HepG2 (cell line): ENCODE measurements around the gene MARCHF9. TPM values are rescaled to one million over a fixed set of nuclear protein-coding genes. Genes with fewer than 3 reads are reported as not detected.
A peak's percentile ranks its signal among the peaks of the same experiment; 100 is the strongest.

ENCODE experiments used
- ATAC-seq: fragments of 200-7000 bp; cut with Tn5 transposase; 3 replicates; pipeline ENCODE4 v1.9.1; 2020; ENCODE audit warnings: mild to moderate bottlenecking, moderate library complexity
- BruUV-seq: library from RNA; stranded (reverse); fragments of 400-500 nt; replicated peaks from 2 replicates; lab custom pipeline; 2021; lab: Mats Ljungman, UMichigan
- CTCF ChIA-PET: fragments of 300-600 bp; formaldehyde crosslinking; extraction: SDS; loops from one replicate; lab custom pipeline; 2021; ENCODE audit warnings: low total read pairs, inconsistent platforms, low intra/inter-chr PET ratio; lab: Yijun Ruan, JAX
- POLR2A ChIA-PET: fragments of 350-600 bp; sonication (Branson Sonifier 250); formaldehyde crosslinking; loops from one replicate; lab custom pipeline; 2020; ENCODE audit warnings: antibody characterized with exemption, inconsistent platforms; lab: Yijun Ruan, JAX
- DNase-seq: peaks from one replicate; pipeline ENCODE4 v3.0.0-alpha.2; 2015; ENCODE audit warnings: low spot score
- FAIRE-seq: peaks from 3 replicates; lab custom pipeline; 2011; peaks lifted over from hg19 to GRCh38; lab: Jason Lieb, UNC
- H2AFZ ChIP-seq: one replicate; pipeline ENCODE4 v1.6.1; 2011; ENCODE audit warnings: low read length, inconsistent platforms
- H3K27ac ChIP-seq: fragments of 300-600 bp; 3 replicates; pipeline ENCODE4 v1.8.0; 2011; ENCODE audit warnings: mixed run types, mild to moderate bottlenecking, mixed read lengths, low read length, inconsistent platforms; ENCODE audit not compliant: insufficient read depth; ENCODE audit errors: extremely low read length
- H3K27me3 ChIP-seq, 2 experiments: fragments of 200-600 bp in 1 of 2; 2 replicates in 1 of 2; 3 replicates in 1 of 2; pipeline versions ENCODE4 v1.6.0 to v1.8.0; 2011; ENCODE audit warnings: low read length in 2 of 2, mild to moderate bottlenecking in 2 of 2, moderate library complexity in 2 of 2, inconsistent platforms in 1 of 2; ENCODE audit not compliant: insufficient read depth in 2 of 2, control insufficient read depth in 1 of 2
- H3K36me3 ChIP-seq, 2 experiments: fragments of 200-600 bp in 1 of 2; replicated peaks in 1 of 2; 2 replicates in 1 of 2; 3 replicates in 1 of 2; pipeline versions ENCODE4 v1.5.1 to v1.8.0; 2011; ENCODE audit warnings: low read length in 2 of 2, inconsistent platforms in 1 of 2; ENCODE audit not compliant: insufficient read depth in 2 of 2, control insufficient read depth in 1 of 2
- H3K4me1 ChIP-seq: 2 replicates; pipeline ENCODE4 v1.5.1; 2012; ENCODE audit warnings: low read length, inconsistent platforms; ENCODE audit not compliant: insufficient read depth
- H3K4me2 ChIP-seq: 2 replicates; pipeline ENCODE4 v1.6.0; 2011; ENCODE audit warnings: low read depth, low read length, inconsistent platforms
- H3K4me3 ChIP-seq, 3 experiments: fragments of 200-600 bp in 1 of 3; sonication (generic), shearing (Covaris generic) in 1 of 3; replicated peaks in 1 of 3; 2 replicates each; pipeline ENCODE4 v1.5.1; 2011 to 2016; ENCODE audit warnings: low read length in 3 of 3, inconsistent platforms in 2 of 3, low read depth in 2 of 3, mild to moderate bottlenecking in 2 of 3, control low read depth in 1 of 3, mixed read lengths in 1 of 3; ENCODE audit not compliant: insufficient read depth in 1 of 3
- H3K79me2 ChIP-seq: one replicate; pipeline ENCODE4 v1.6.1; 2011; ENCODE audit warnings: low read length, inconsistent platforms; ENCODE audit not compliant: insufficient read depth
- H3K9ac ChIP-seq: 2 replicates; pipeline ENCODE4 v1.6.0; 2011; ENCODE audit warnings: mild to moderate bottlenecking, low read depth, low read length, inconsistent platforms; ENCODE audit not compliant: insufficient read depth
- H3K9me3 ChIP-seq: 2 replicates; pipeline ENCODE4 v1.5.1; 2012; ENCODE audit warnings: mild to moderate bottlenecking, low read length
- H4K20me1 ChIP-seq: 2 replicates; pipeline ENCODE4 v1.6.0; 2011; ENCODE audit warnings: inconsistent platforms, mild to moderate bottlenecking, low read length, moderate library complexity; ENCODE audit not compliant: insufficient read depth
- AGO2 ChIP-seq: fragments of 200-400 bp; formaldehyde crosslinking; optimal IDR thresholded peaks from 2 replicates; pipeline ENCODE3; 2017; ENCODE audit warnings: mild to moderate bottlenecking, low read depth, low read length, moderate library complexity
- CC2D1A ChIP-seq: sonication (generic); formaldehyde crosslinking; IDR thresholded peaks from 2 replicates; pipeline ENCODE4 v1.8.1; 2023; ENCODE audit warnings: mild to moderate bottlenecking, missing genetic modification reagents
- GTF2F1 ChIP-seq: fragments of 150-350 bp; IDR thresholded peaks from 2 replicates; pipeline ENCODE4 v1.6.1; 2014; ENCODE audit warnings: low read length
- SIN3B ChIP-seq: fragments of 150-350 bp; IDR thresholded peaks from 2 replicates; pipeline ENCODE4 v1.6.1; 2014; ENCODE audit warnings: low read length
- ZFYVE20 ChIP-seq: sonication (generic); formaldehyde crosslinking; IDR thresholded peaks from 2 replicates; pipeline ENCODE4 v1.8.0; 2023; ENCODE audit warnings: low read depth, mild to moderate bottlenecking, moderate library complexity, missing genetic modification reagents, borderline replicate concordance
- ZNF276 ChIP-seq: sonication (generic); formaldehyde crosslinking; IDR thresholded peaks from 2 replicates; pipeline ENCODE4 v1.4.0; 2020; ENCODE audit warnings: mild to moderate bottlenecking, low read depth, missing genetic modification reagents
- ZNF557 ChIP-seq: sonication (generic); formaldehyde crosslinking; IDR thresholded peaks from 2 replicates; pipeline ENCODE4 v1.4.0; 2020; ENCODE audit warnings: missing genetic modification reagents
- ZNF7 ChIP-seq: IDR thresholded peaks from 2 replicates; pipeline ENCODE4 v1.6.1; 2016; ENCODE audit warnings: missing biosample characterization, missing genetic modification reagents
- ZNF737 ChIP-seq: sonication (generic); formaldehyde crosslinking; IDR thresholded peaks from 2 replicates; pipeline ENCODE4 v1.5.0; 2020; ENCODE audit warnings: missing genetic modification reagents, mild to moderate bottlenecking, borderline replicate concordance
- ZNF772 ChIP-seq: sonication (generic); formaldehyde crosslinking; IDR thresholded peaks from 2 replicates; pipeline ENCODE4 v1.5.0; 2020; ENCODE audit warnings: mild to moderate bottlenecking, missing genetic modification reagents
- WGBS: methylation state at CpG from one replicate; pipeline ENCODE4 v1.1.6; 2017; ENCODE audit warnings: low lambda C conversion rate; 5-methylcytosine and 5-hydroxymethylcytosine counted together
- in situ Hi-C: cut with HindIII; loops from 2 replicates; pipeline ENCODE4 v1.10.0; 2017; ENCODE audit warnings: low pct_unique_long_range_greater_than_20kb; ENCODE audit not compliant: extremely low pct_ligation_motif_present
- intact Hi-C: fragments of 100-400 bp; cut with micrococcal nuclease; formaldehyde crosslinking; loops from one replicate; pipeline ENCODE4 v1.10.0; 2022; ENCODE audit not compliant: unreplicated experiment
- polyA plus RNA-seq, 8 experiments: library from polyadenylated mRNA; depleted of rRNA in 3 of 8; stranded (reverse) in 7 of 8; unstranded in 1 of 8; fragments of >200 nt; fragmentation: Illumina TruSeq in 4 of 8; extraction: Trizol in 4 of 8; gene quantifications; 2 replicates each; pipeline versions ENCODE4 v1.2.1 to v1.2.3, GENCODE V29; 2011 to 2016; ENCODE audit warnings: low read depth in 4 of 8, missing spikeins in 1 of 8, mixed read lengths in 1 of 8; ENCODE audit not compliant: insufficient read depth in 1 of 8
- total RNA-seq, 5 experiments: library from RNA; depleted of rRNA; stranded (reverse); fragments of >200 nt; fragmentation: Illumina TruSeq; extraction: Trizol; gene quantifications; 2 replicates each; pipeline ENCODE4 v1.2.3, GENCODE V29; 2016; ENCODE audit warnings: low read depth in 1 of 5
- TF ChIP-seq, protein P1 (sequence below): sonication (generic); formaldehyde crosslinking; IDR thresholded peaks from 2 replicates; pipeline ENCODE4 v1.5.0; 2020; ENCODE audit warnings: mild to moderate bottlenecking, missing genetic modification reagents

Gene MARCHF9
- total and polyA plus RNA-seq, 2 of the 13 experiments (the other 11 are each of a cell fraction or from before 2014, with no cell fraction given) = 5.7 to 9.6 TPM

- Histone ChIP-seq H3K36me3 (peaks cover 0 to 4% of the 10 kb centered on the region in 2 experiments; a peak in 3 of 5 replicates), H3K4me3 (no peak overlapping the region), H3K27ac (no peak overlapping the region), H3K27me3 (no peaks in the 10 kb centered on the region), H2AFZ (no peak overlapping the region), H3K79me2 (no peaks in the 10 kb centered on the region), H3K4me2 (no peak overlapping the region), H3K9ac (no peak overlapping the region), H3K4me1 (no peaks in the 10 kb centered on the region), H4K20me1 (no peaks in the 10 kb centered on the region), H3K9me3 (no peaks in the 10 kb centered on the region)
- POLR2A ChIA-PET = no interaction called here
- FAIRE-seq (no peak), ATAC-seq (no peak), DNase-seq (no peak)
- 91% methylated on average over 3 of the region's 3 CpGs for WGBS
- TF ChIP-seq ZNF276 (no peak), ZNF772 (CRISPR knock-in tag) (no peak), AGO2 (no peak), ZNF737 (CRISPR knock-in tag) (no peak), ZNF7 (CRISPR knock-in tag) (no peak), ZNF557 (CRISPR knock-in tag) (no peak)
- BruUV-seq = no TSS peak
- CTCF ChIA-PET = no interaction called here
- in situ Hi-C loops = no loop called here
- intact Hi-C loops = no loop called here
Measured at GRCh38 chr12:57707250-57707649, 47.7 kb upstream of the MARCHF9 start.

DNA sequence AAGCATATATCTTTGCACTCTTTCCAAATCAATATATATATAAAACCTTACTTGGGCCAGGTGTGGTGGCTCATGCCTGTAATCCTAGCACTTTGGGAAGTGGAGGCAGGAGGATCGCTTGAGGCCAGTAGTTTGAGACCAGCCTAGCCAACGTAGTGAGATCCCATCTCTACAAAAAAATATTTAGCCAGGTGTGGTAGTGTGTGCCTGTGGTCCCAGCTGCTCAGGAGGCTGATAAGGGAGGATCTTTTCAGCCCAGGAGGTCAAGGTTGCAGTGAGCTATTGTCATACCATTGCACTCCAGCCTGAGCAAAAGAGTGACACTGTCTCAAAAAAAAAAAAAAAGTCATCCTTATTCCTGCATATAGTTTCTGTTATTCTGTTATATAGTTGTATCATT lies 46.6 kb upstream of the MARCHF9 start:
- Histone ChIP-seq H3K4me2 (no peak overlapping the region), H3K27me3 (no peaks in the 10 kb centered on the region), H3K9me3 (no peaks in the 10 kb centered on the region), H2AFZ (no peak overlapping the region), H4K20me1 (no peaks in the 10 kb centered on the region), H3K9ac (no peak overlapping the region), H3K79me2 (no peaks in the 10 kb centered on the region), H3K4me1 (no peaks in the 10 kb centered on the region), H3K36me3 (peaks cover 0 to 5% of the 10 kb centered on the region in 2 experiments; a peak in 3 of 5 replicates), H3K27ac (no peak overlapping the region), H3K4me3 (no peak overlapping the region)
- WGBS = 90% methylated on average over 2 of the region's 2 CpGs
- no peak for DNase-seq
- no TSS peak for BruUV-seq
- POLR2A ChIA-PET = no interaction called here
- TF ChIP-seq SIN3B = no peak
- no peak for TF ChIP-seq CC2D1A (CRISPR knock-in tag)
- TF ChIP-seq, protein P1, sequence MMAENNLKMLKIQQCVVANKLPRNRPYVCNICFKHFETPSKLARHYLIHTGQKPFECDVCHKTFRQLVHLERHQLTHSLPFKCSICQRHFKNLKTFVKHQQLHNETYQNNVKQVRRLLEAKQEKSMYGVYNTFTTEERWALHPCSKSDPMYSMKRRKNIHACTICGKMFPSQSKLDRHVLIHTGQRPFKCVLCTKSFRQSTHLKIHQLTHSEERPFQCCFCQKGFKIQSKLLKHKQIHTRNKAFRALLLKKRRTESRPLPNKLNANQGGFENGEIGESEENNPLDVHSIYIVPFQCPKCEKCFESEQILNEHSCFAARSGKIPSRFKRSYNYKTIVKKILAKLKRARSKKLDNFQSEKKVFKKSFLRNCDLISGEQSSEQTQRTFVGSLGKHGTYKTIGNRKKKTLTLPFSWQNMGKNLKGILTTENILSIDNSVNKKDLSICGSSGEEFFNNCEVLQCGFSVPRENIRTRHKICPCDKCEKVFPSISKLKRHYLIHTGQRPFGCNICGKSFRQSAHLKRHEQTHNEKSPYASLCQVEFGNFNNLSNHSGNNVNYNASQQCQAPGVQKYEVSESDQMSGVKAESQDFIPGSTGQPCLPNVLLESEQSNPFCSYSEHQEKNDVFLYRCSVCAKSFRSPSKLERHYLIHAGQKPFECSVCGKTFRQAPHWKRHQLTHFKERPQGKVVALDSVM (CRISPR knock-in tag) = peak; percentile 69
- TF ChIP-seq ZFYVE20 (CRISPR knock-in tag) = no peak
- TF ChIP-seq GTF2F1 = no peak
- CTCF ChIA-PET = no interaction called here
- FAIRE-seq = no peak
- in situ Hi-C loops (no loop called here), intact Hi-C loops (no loop called here)
- ATAC-seq = no peak
